Germinal center (tissue), 1 donor: ENCODE data around the gene EXOC3.
A peak's percentile ranks its signal among the peaks of the same experiment; 100 is the strongest.

Experiments
- DNase-seq: peaks from one replicate; pipeline ENCODE4 v3.0.0; 2012; ENCODE audit warnings: mixed read lengths, low spot score

EXOC3 gene

DNA sequence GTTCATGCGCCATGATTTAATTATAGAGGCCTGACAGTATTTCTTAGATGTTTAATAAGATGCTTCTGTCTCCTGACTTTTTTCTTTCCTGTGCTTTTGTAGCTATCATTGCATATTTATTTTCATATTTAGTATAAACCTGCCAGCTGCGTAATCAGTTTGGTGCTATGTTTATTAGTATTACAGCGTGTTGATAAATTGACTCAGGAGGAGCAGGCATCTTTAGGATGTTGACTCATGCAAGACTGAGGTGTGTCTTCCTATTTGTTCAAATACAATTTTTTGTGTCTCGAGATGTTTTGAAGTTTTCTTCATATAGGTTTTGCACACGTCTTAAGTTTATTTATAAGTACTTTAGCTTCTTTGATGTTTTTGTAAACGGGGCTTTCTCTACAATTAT, 35.9 kb upstream of the EXOC3 start:
- no peak for DNase-seq

DNA sequence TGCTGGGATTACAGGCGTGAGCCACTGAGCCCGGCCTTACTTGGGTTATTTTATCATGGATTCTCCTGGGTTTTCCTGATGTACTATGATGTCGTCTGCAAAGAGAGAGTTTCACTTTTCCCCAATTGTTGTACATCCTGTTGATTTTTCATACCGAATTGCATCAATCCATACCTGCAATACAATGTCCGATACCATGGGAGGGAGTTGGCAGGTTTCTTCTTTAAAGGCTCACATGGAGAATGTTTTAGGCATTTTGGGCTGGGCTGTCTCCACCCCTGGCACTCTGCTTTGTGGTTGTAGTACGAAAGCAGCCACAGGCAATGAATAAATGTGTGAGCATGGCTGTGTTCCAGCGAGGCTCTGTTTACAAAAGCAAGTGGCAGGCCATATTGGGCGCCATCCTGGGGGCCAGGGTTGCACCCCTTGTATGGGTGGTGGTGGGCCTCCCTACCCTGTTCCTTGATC, 35.1 kb upstream of the EXOC3 start:
- no peak for DNase-seq

DNA sequence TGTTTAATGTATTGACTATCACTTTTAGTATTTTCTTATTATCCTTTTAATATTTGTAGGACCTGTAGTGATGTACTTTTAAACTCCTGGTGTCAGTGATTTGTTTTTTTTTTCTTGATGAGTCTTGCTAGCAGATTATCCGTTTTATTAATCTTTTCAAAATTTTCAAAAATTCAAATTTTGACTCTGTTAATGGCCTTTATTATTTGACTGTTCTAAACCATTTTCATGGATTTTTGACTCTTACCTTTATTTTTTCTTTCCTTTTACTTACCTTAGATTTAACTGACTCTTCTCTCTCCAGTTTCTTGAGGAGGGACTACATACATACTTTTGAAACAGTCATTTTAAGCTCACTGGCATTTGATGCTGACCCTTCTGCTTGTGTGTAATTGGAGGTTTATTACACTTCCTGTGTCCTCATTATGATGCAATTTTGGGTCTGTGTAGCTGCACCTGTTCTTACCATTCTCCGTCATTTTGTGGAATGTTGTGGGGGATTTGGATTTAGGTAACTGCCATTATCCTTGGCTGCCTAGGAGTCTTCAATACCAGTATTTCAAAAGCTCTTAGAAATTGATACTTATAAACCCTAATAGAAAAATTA, 32.0 kb upstream of the EXOC3 start:
- no peak for DNase-seq

DNA sequence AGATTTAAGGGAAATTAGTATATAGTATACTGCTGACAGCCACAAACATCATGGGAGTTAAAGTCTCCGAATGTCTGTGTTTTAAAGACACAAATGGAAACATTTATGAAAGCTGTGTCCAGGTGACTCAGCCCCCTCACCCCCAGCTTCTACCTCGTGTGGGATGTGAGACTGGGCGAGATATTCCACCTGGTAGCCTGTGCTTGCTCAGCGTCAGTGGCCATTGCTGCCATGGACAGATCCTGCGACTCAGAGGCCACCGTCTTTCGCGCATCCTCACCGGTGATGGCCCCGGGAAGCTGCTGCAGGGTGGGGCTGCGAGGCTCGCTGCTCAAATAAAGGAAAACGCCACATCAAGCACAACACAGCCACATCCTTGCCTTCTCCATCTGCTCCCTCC, 31.2 kb upstream of the EXOC3 start:
- no peak for DNase-seq

- DNase-seq = peak; percentile 60
Observed at GRCh38 chr5:414991-415927, 27.7 kb upstream of the EXOC3 start.

DNA sequence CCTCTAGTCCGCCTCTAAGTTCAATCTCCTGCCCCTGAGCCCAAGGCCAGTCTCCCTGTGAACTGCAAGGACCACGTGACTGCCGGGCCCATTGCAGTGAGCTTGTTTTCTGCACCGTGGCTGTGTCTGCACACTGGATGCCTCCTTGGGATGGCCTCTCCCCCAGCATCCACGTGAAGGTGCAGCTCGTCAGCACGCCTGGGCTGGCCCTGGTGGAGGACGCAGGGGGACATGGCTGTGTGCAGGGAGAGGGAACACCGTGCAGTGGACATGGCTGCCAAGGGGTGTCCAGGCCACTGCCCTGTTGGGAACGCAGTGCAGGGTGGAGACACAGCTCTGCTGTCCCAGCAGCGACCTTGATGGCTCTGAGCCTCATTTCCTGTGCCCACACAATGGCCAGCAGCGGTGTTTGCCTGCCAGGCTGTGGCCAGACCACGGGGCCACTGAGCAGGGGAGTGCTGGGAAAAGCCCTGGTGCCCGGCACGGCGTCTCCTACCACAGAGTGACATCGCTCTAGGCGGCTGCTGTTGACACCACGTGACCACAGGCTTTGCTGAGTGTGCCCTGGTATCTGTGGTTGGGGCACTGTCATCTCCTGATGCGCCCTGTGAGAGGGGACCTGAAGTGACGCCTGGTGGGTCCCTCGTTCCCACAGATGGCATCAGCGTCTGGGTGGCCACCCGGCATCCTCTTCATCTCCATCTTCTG, 26.9 kb upstream of the EXOC3 start:
- DNase-seq = no peak

DNA sequence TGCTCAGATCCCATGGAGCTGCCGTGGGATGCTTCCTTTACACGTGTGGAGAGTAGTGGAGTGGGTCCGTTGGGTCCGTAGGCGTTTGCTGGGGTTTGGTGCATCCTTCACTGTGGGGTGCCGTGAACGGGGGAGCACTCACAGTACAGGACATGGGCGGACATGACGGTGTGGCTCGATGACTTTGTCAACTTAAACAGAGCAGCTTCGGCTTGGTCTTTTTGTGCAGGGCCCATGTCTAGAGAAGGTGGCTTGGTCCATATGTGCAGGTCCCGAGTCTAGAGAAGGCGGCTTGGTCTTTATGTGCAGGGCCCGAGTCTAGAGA, 26.4 kb upstream of the EXOC3 start:
- no peak for DNase-seq

DNA sequence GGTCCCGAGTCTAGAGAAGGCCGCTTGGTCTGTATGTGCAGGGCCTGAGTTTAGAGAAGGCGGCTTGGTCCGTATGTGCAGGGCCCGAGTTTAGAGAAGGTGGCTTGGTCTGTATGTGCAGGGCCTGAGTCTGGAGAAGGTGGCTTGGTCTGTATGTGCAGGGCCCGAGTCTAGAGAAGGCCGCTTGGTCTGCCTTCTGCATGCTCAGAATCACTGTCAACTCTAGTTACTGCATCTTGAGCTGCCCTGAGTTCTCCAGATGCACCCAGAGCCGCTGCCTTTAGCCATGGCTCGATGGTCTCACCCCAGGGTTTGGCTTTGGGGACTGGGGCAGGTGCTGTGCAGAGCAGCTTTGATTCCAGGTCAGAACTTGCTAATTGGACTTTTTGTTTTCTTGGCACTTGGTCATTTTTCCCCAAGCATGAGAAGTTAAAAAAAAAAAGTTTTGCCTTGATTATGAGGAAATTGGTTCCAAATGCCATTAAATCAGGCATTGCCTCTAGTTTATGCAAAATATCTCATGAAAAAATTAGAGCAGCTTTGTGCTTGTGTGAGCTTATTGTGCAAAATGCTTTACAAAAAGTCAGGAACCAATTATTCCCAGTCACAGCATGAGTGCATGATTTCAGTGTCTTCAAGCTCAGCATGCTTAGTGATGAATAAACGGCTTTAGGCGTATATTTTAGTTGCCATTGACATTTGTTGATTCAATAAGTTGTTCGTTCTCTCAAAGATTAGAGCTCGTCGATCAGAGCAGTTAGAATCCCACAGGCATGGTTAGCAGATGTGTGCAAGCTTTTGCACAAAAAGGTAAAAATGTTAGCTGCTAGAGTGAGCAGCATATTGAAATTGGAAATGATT, 25.4 kb upstream of the EXOC3 start:
- DNase-seq = no peak

GRCh38 chr5:418162-419121, 24.5 kb upstream of the EXOC3 start:
- DNase-seq = no peak

DNA sequence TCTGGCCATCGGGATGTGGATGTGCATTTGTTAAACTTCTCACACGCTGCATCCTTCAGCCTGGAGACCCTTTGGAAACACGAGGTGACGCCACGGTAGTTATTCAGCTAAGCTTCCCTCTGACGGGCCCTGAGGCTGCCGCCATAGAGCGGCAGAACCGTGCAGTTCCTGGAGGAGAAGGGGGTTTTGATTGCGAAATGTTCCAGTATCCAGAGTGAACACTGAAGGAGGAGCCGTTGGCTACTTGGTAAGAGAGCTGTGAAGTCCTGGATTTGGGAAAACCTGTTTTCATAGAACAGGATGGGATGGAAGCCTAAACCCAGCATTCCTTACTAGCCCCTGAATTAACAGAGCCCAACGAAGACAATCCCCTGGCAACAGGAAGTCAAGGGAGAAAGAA, 23.0 kb upstream of the EXOC3 start:
- no peak for DNase-seq

GRCh38 chr5:420632-421286, 22.2 kb upstream of the EXOC3 start:
- DNase-seq = no peak

- no peak for DNase-seq
Observed at GRCh38 chr5:421287-421880, 21.6 kb upstream of the EXOC3 start.

- no peak for DNase-seq
Observed at GRCh38 chr5:421901-422300, 21.1 kb upstream of the EXOC3 start.

DNA sequence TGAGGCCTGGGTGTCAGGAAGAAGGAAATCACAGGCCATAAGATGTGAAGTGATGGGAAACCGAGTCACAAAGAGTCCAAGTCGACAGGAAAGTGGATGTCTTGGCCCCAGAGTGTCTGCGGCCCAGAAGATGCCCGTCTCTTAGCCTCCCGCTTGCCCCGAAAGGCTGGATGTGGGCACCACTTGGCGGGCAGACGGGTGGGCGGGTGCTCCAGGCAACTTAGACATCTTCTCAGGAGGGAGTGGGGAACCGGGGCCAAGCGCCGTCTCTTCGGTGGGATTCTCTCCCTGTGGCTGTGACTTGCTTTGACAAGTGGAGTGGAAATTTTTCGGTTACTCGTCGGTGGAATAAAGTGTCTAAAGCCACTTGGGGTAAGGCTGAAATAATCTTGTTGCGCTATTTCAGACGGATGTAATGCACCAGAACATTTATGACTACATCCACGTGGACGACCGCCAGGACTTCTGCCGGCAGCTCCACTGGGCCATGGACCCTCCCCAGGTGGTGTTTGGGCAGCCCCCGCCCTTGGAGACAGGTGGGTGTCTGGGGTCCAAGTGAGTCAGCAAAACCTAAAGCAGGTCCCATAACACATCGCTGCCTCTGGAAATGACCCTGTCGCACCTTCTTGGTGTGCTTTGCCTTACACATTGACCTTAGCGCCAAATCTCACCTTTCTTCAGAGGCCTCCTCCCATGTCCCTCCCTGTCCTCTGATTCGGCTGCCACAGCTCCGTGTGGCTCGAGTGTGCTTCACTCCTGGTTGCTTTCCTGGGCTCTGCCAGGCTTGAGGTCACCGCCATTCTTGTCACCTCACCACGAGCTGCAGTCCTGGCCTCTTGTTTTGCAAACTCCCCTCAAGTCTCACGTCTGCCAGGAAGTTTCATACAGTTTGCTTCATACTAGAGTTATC, 20.4 kb upstream of the EXOC3 start:
- DNase-seq = no peak

DNA sequence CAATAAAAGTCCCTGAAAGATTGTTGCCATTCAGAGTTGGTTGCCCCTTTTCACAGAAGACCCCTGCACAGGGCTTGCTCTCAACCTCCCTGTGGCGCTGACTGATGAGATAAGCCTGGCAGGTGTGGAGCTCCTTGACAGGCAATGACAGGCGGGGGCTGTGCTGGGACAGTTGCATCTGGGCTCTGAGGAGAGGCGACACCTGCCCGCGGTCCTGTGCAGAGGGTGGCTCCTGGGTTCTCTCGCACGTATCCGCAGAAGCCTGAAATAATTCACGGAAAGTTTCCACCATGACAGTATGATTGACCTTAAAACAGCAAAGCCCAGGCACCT, 19.8 kb upstream of the EXOC3 start:
- DNase-seq = no peak

DNA sequence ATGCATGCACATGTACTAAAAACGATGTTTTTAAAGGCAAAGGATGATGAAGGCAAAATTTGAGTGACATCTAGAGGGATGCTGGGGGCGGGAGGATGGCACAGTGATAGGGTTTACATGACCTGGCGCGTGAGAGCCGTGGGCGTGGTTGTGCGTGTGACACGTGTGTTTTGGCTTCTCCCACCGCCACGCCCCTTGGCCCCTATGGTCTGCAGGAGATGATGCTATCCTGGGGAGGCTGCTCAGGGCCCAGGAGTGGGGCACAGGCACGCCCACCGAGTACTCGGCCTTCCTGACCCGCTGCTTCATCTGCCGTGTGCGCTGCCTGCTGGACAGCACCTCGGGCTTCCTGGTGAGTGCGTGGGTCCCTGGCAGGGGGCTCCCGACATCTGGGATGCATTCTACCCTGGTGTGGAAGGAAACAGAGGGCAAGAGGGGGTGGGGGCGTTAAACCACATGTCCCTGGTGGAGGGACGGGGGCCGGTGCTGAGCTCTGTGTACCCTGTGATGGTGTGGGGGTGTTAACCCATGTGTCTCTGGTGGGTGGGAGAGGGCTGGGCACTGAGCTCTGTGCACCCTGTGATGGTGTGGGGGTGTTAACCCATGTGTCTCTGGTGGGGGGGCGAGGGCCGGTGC, 19.2 kb upstream of the EXOC3 start:
- DNase-seq = no peak

- DNase-seq = no peak
Observed at GRCh38 chr5:424301-425110, 18.5 kb upstream of the EXOC3 start.

DNA sequence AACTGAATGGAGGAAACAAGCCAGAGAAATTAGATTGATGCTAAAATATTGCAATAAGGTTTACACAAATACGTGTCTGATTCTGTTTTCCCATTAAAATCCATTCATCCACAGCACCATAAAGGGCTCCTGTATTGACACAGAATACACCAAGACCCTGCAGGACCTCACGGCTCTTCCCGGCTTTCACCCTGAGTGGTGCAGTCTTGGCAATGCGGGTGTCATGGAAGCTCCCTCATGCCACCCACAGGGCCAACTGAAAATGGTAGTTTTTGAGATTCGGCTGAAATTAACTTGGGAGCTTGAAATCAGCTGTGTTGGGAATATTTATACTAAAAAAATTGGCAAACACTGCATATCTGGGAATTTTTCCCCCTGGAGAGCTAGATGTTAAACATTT, 17.3 kb upstream of the EXOC3 start:
- DNase-seq = no peak
